B cell (primary cell): ENCODE measurements around the gene GARIN5A. TPM values are rescaled to one million over a fixed set of nuclear protein-coding genes. Genes with fewer than 3 reads are reported as not detected.

Source experiments
- ATAC-seq: fragments of 200-7000 bp; cut with Tn5 transposase; one replicate; pipeline ENCODE4 v1.10.0; 2021; ENCODE audit warnings: low read depth, mild to moderate bottlenecking, moderate number of reproducible peaks, moderate library complexity
- CTCF ChIA-PET: fragments of 350-600 bp; sonication (Branson Sonifier 250); formaldehyde crosslinking; loops from one replicate; lab custom pipeline; 2021; ENCODE audit warnings: antibody characterized with exemption, inconsistent platforms; lab: Charles Lee
- POLR2A ChIA-PET: fragments of 350-600 bp; sonication (Branson Sonifier 250); formaldehyde crosslinking; loops from one replicate; lab custom pipeline; 2021; ENCODE audit warnings: antibody characterized with exemption; lab: Charles Lee
- DNase-seq: peaks from one replicate; pipeline ENCODE4 v3.0.0; 2013
- H2AFZ ChIP-seq: 2 replicates; pipeline ENCODE4 v1.6.1; 2012; ENCODE audit warnings: mild to moderate bottlenecking, low read depth, low read length; ENCODE audit not compliant: insufficient read depth, poor library complexity, severe bottlenecking
- H3K27ac ChIP-seq, 2 donors: 1 replicate in 1 of 2; 2 replicates in 1 of 2; pipeline ENCODE4 v1.5.1; 2012 to 2013; ENCODE audit warnings: low read length in 2 of 2, mild to moderate bottlenecking in 2 of 2, moderate library complexity in 1 of 2
- H3K27me3 ChIP-seq, 4 experiments: fragments of 200-600 bp in 1 of 4; sonication (generic) in 1 of 4; replicated peaks in 1 of 4; 1 replicate in 2 of 4; 2 replicates in 2 of 4; pipeline versions ENCODE4 v1.6.1 to v1.7.0; 2013 to 2016; ENCODE audit warnings: low read length in 3 of 4, mild to moderate bottlenecking in 2 of 4, mixed read lengths in 1 of 4, moderate library complexity in 1 of 4; ENCODE audit not compliant: insufficient read depth in 4 of 4, control insufficient read depth in 3 of 4; ENCODE audit errors: control extremely low read depth in 1 of 4
- H3K36me3 ChIP-seq, 2 experiments: replicated peaks in 1 of 2; 1 replicate in 1 of 2; 2 replicates in 1 of 2; pipeline versions ENCODE4 v1.6.1 to v1.7.1; 2013; ENCODE audit warnings: low read length in 1 of 2; ENCODE audit not compliant: insufficient read depth in 2 of 2, control insufficient read depth in 1 of 2; ENCODE audit errors: control extremely low read depth in 1 of 2, extremely low read depth in 1 of 2
- H3K4me1 ChIP-seq, 2 donors: fragments of 200-600 bp in 1 of 2; sonication (generic) in 1 of 2; 1 replicate in 1 of 2; 2 replicates in 1 of 2; pipeline versions ENCODE4 v1.5.1 to v1.6.1; 2013 to 2017; ENCODE audit warnings: low read length in 2 of 2; ENCODE audit not compliant: control insufficient read depth in 2 of 2, insufficient read depth in 2 of 2
- H3K4me2 ChIP-seq: replicated peaks from 2 replicates; pipeline ENCODE3; 2012; ENCODE audit warnings: mild to moderate bottlenecking, low read depth, low read length; ENCODE audit not compliant: poor library complexity, severe bottlenecking
- H3K4me3 ChIP-seq, 5 experiments: fragments of 200-600 bp in 1 of 5; sonication (generic) in 1 of 5; 1 replicate in 3 of 5; 2 replicates in 2 of 5; pipeline versions ENCODE4 v1.5.1 to v1.7.0; 2011 to 2016; ENCODE audit warnings: low read length in 4 of 5, mild to moderate bottlenecking in 4 of 5, low read depth in 2 of 5, control low read depth in 1 of 5, moderate library complexity in 1 of 5; ENCODE audit not compliant: insufficient read depth in 1 of 5; ENCODE audit errors: control extremely low read depth in 1 of 5, extremely low read depth in 1 of 5
- H3K79me2 ChIP-seq: fragments of 200-600 bp; sonication (generic); one replicate; pipeline ENCODE4 v1.6.0; 2016; ENCODE audit warnings: low read length; ENCODE audit not compliant: control insufficient read depth, insufficient read depth
- H3K9ac ChIP-seq: fragments of 200-600 bp; sonication (generic); 2 replicates; pipeline ENCODE4 v1.6.1; 2017; ENCODE audit warnings: mild to moderate bottlenecking, low read length, moderate library complexity
- H3K9me3 ChIP-seq, 3 donors: one replicate each; pipeline versions ENCODE4 v1.6.1 to v1.7.1; 2013; ENCODE audit warnings: low read length in 2 of 3; ENCODE audit not compliant: control insufficient read depth in 2 of 3, insufficient read depth in 1 of 3; ENCODE audit errors: control extremely low read depth in 1 of 3
- H4K20me1 ChIP-seq: 2 replicates; pipeline ENCODE4 v1.6.0; 2012; ENCODE audit warnings: mild to moderate bottlenecking, low read length; ENCODE audit not compliant: insufficient read depth, control insufficient read depth, poor library complexity, severe bottlenecking
- H3K27ac Mint-ChIP-seq: one replicate; pipeline ENCODE4 v1.8.0; 2021; ENCODE audit warnings: mixed read lengths
- H3K27me3 Mint-ChIP-seq: one replicate; pipeline ENCODE4 v1.8.0; 2021; ENCODE audit warnings: mixed read lengths
- H3K4me1 Mint-ChIP-seq: one replicate; pipeline ENCODE4 v1.8.0; 2021; ENCODE audit warnings: mixed read lengths
- H3K4me3 Mint-ChIP-seq: one replicate; pipeline ENCODE4 v1.8.0; 2021; ENCODE audit warnings: mixed read lengths
- H3K9me3 Mint-ChIP-seq: one replicate; pipeline ENCODE4 v1.8.0; 2022; ENCODE audit warnings: mixed read lengths; ENCODE audit not compliant: insufficient read depth
- CTCF ChIP-seq: fragments of 200-600 bp; IDR thresholded peaks from one replicate; pipeline ENCODE4 v1.8.0; 2022; ENCODE audit warnings: antibody characterized with exemption, mild to moderate bottlenecking
- EZH2 ChIP-seq: IDR thresholded peaks from 2 replicates; pipeline ENCODE4 v1.6.1; 2012; ENCODE audit warnings: borderline replicate concordance, low read depth, mild to moderate bottlenecking, moderate library complexity, low read length; ENCODE audit not compliant: insufficient read depth, poor library complexity, severe bottlenecking
- WGBS: methylation state at CpG from one replicate; pipeline ENCODE4 v1.1.5; 2013; ENCODE audit warnings: missing lambda C conversion rate; ENCODE audit not compliant: insufficient coverage; 5-methylcytosine and 5-hydroxymethylcytosine counted together
- intact Hi-C: fragments of 100-400 bp; cut with micrococcal nuclease; formaldehyde crosslinking; loops from one replicate; pipeline ENCODE4 v1.10.0; 2022
- polyA plus RNA-seq: library from polyadenylated mRNA; depleted of rRNA; stranded (reverse); fragments of >200 nt; gene quantifications from 2 replicates; pipeline ENCODE4 v1.2.3, GENCODE V29; 2012
- total RNA-seq, 2 donors: library from RNA; stranded (reverse); fragments of 120-200 nt in 1 of 2; gene quantifications; 1 replicate in 1 of 2; 2 replicates in 1 of 2; pipeline versions ENCODE4 v1.2.3 to v1.2.4, GENCODE V29; 2013 to 2022

The GARIN5A gene
- total and polyA plus RNA-seq, 2 donors (not counting 1 experiment from before 2014, with no cell fraction given), result 0.22 to 0.34 TPM

DNA sequence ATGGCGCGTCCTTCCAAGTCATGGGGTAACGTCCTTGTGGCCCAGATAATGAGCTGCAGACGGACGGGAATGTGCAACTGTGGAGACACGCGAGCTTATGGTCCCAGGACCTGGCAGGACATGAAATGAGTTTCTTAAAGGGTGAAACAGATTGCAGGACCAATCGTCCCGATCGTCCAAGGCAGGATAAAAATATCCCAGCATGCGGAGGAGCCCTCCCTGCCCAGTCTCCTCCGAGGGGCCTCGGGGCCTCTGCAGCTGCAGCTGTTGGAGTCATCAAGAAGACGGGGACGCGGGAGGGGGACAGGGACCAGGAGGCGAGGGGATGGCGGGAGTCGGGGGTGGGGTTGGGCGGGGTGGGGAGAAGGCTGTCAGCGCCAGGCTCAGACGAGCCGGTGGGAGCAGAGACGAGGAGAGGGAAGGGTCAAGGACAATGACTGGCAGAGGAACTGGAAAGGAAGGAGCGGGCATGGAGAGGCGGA, 14.4 kb upstream of the GARIN5A start:
- Mint-ChIP-seq H3K27ac (no peak overlapping the region), H3K4me3 (no peak overlapping the region), H3K27me3 (no peaks in the 10 kb centered on the region), H3K9me3 (no peaks in the 10 kb centered on the region), H3K4me1 (peaks cover 27% of the 10 kb centered on the region)
- peaks cover 0 to 15% (median 0%) of the 10 kb centered on the region in 3 donors for H3K9me3 ChIP-seq
- H3K79me2 ChIP-seq, result peaks cover 6% of the 10 kb centered on the region
- peaks cover 11% of the 10 kb centered on the region for H4K20me1 ChIP-seq
- no peaks in the 10 kb centered on the region for H3K27me3 ChIP-seq
- H3K4me1 ChIP-seq, result peaks cover 16% of the 10 kb centered on the region in 2 donors
- 77% methylated on average over 26 of the region's 26 CpGs for WGBS
- H3K36me3 ChIP-seq, result no peaks in the 10 kb centered on the region
- TF ChIP-seq CTCF (no peak), EZH2 (no peak)
- H3K27ac ChIP-seq, result no peak overlapping the region
- no peak for DNase-seq
- H3K4me3 ChIP-seq, result no peak overlapping the region
- H3K9ac ChIP-seq, result no peak overlapping the region
- CTCF ChIA-PET, result no interaction called here
- POLR2A ChIA-PET, result no interaction called here
- ATAC-seq, result no peak
- no peak overlapping the region for H3K4me2 ChIP-seq
- no peak overlapping the region for H2AFZ ChIP-seq
- intact Hi-C loops, result no loop called here

DNA sequence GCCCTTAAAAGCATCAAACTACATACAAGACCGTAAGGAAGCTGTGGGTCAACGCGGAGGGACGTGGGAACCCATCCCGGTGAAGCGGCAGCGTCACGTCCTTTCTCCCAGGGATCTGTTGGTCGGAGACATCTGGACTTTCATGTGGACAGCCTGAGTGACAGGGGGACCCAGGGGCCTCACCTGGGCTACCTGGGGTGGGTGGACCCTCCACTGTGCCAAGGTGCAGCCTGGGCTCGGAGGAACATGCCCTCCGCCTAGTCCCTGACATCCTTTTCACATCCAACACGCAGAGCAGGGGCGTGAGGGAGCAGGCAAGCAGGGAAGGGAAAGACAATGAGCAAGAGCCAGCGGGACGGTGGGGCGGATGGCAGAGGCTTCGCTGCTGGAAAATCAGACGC, 13.8 kb upstream of the GARIN5A start:
- no peak for ATAC-seq
- peaks cover 0 to 15% (median 0%) of the 10 kb centered on the region in 3 donors for H3K9me3 ChIP-seq
- H3K36me3 ChIP-seq, result no peaks in the 10 kb centered on the region
- 96% methylated on average over 13 of the region's 18 CpGs for WGBS
- H3K9ac ChIP-seq, result no peak overlapping the region
- intact Hi-C loops, result no loop called here
- no peak for DNase-seq
- H4K20me1 ChIP-seq, result peaks cover 15% of the 10 kb centered on the region
- H2AFZ ChIP-seq, result no peak overlapping the region
- TF ChIP-seq EZH2 (no peak), CTCF (no peak)
- Mint-ChIP-seq H3K4me3 (no peak overlapping the region), H3K4me1 (peaks cover 27% of the 10 kb centered on the region), H3K27ac (no peak overlapping the region), H3K9me3 (no peaks in the 10 kb centered on the region), H3K27me3 (no peaks in the 10 kb centered on the region)
- H3K4me3 ChIP-seq, result no peak overlapping the region
- peaks cover 16% of the 10 kb centered on the region in 2 donors for H3K4me1 ChIP-seq
- H3K27me3 ChIP-seq, result no peaks in the 10 kb centered on the region
- no peak overlapping the region for H3K27ac ChIP-seq
- POLR2A ChIA-PET, result no interaction called here
- no peak overlapping the region for H3K4me2 ChIP-seq
- CTCF ChIA-PET, result no interaction called here
- peaks cover 6% of the 10 kb centered on the region for H3K79me2 ChIP-seq
